ENCODE results near the gene VPS39.

DNA sequence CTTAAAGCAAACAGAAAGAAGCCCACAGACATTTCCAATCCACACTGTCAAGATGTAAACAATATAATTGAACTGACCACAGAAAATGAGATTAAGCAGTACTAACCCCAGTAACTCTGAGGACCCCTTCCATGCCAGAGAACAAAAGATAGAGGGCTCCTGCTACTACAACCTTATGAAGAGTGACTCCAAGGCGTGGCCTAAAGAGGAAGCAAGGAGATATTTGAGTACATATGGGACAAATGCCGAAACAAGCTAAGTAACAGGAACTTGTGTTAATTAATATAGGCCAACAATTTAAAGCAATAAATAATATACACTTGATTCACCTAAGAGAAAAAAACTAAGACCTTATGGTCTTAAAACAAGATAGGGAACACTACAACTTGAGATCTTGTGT is 25.0 kb upstream of the VPS39 start:
- TF ChIP-seq, protein P1, sequence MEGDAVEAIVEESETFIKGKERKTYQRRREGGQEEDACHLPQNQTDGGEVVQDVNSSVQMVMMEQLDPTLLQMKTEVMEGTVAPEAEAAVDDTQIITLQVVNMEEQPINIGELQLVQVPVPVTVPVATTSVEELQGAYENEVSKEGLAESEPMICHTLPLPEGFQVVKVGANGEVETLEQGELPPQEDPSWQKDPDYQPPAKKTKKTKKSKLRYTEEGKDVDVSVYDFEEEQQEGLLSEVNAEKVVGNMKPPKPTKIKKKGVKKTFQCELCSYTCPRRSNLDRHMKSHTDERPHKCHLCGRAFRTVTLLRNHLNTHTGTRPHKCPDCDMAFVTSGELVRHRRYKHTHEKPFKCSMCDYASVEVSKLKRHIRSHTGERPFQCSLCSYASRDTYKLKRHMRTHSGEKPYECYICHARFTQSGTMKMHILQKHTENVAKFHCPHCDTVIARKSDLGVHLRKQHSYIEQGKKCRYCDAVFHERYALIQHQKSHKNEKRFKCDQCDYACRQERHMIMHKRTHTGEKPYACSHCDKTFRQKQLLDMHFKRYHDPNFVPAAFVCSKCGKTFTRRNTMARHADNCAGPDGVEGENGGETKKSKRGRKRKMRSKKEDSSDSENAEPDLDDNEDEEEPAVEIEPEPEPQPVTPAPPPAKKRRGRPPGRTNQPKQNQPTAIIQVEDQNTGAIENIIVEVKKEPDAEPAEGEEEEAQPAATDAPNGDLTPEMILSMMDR (IDR thresholded peaks at IDR 0.05) = no peak
- TF ChIP-seq POLR2A (IDR thresholded peaks at IDR 0.05) = no peak

Measured in testis (tissue), 2 donors.